ENCODE data around the gene PTBP3.

The PTBP3 gene

DNA sequence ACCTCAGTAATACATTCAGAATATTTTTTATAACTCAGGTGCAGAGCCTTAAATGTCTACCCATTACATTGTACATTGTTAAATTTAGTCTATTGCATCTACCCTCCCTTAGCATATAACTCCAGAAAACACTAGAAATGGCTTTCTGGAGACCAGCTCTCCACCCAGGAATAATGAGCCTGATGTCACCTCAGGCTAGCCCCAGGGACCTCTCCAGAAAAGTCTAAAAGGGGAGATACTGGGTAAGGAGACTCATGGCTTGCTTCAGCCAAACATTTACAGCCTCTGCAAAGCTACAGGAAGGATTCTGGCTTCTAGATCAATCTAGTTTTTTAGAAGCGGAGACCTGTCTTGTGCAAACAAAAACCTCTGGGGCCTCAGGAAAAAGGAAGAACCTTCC, 144.5 kb downstream of the PTBP3 start:
- Histone ChIP-seq H3K4me3 (ENCODE audit: low read length) (no peak overlapping the region), H3K27me3 (replicated peaks; ENCODE audit: insufficient read depth, low read length) (no peaks in the 10 kb centered on the region), H3F3A (ENCODE audit: insufficient read depth, low read length) (no peaks in the 10 kb centered on the region), H2AFZ (ENCODE audit: low read length) (no peak overlapping the region), H3K27ac (ENCODE audit: low read length) (no peak overlapping the region), H3K36me3 (replicated peaks; ENCODE audit: insufficient read depth, low read length) (no peaks in the 10 kb centered on the region), H4K20me1 (ENCODE audit: insufficient read depth, low read length) (no peaks in the 10 kb centered on the region), H3K9me3 (replicated peaks; ENCODE audit: insufficient read depth, low read length) (no peaks in the 10 kb centered on the region), H3K4me2 (ENCODE audit: low read depth, low read length) (no peak overlapping the region), H3K9me2 (replicated peaks; ENCODE audit: insufficient read depth, low read length) (no peaks in the 10 kb centered on the region), H3K9ac (ENCODE audit: low read length) (no peak overlapping the region), H3K79me2 (ENCODE audit: low read length) (no peaks in the 10 kb centered on the region), H3K4me1 (ENCODE audit: low read length) (no peaks in the 10 kb centered on the region)
- TF ChIP-seq EZH2 (optimal IDR thresholded peaks at IDR 0.05; ENCODE audit: low read depth, low read length) (no peak), EZH2phosphoT487 (IDR thresholded peaks at IDR 0.05; ENCODE audit: low read length) (no peak)
- TF ChIP-seq, protein P1, sequence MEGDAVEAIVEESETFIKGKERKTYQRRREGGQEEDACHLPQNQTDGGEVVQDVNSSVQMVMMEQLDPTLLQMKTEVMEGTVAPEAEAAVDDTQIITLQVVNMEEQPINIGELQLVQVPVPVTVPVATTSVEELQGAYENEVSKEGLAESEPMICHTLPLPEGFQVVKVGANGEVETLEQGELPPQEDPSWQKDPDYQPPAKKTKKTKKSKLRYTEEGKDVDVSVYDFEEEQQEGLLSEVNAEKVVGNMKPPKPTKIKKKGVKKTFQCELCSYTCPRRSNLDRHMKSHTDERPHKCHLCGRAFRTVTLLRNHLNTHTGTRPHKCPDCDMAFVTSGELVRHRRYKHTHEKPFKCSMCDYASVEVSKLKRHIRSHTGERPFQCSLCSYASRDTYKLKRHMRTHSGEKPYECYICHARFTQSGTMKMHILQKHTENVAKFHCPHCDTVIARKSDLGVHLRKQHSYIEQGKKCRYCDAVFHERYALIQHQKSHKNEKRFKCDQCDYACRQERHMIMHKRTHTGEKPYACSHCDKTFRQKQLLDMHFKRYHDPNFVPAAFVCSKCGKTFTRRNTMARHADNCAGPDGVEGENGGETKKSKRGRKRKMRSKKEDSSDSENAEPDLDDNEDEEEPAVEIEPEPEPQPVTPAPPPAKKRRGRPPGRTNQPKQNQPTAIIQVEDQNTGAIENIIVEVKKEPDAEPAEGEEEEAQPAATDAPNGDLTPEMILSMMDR (IDR thresholded peaks at IDR 0.05; ENCODE audit: low read length) = no peak
- no peak for DNase-seq

DNA sequence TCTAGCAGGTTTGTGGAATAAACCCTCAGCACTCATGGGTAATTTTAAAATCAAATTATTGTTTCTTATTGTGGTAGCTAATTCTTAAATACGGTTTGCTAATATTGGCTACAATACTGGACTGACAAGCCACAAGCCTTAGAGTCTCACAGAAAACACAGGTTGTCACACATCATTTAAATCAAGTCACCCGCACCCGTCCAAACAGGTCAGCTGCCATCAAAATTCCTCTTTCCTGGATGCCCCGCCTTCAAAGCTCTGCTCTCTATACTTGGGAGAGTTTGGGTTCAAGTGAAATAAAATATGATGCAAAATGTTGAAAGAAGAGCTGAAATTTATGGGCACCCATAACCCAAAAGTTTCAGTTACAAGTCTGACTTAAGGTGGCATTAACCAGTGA, 146.0 kb downstream of the PTBP3 start:
- no peaks in the 10 kb centered on the region for H3F3A ChIP-seq (ENCODE audit: insufficient read depth, low read length)
- TF ChIP-seq EZH2phosphoT487 (IDR thresholded peaks at IDR 0.05; ENCODE audit: low read length) (no peak), EZH2 (optimal IDR thresholded peaks at IDR 0.05; ENCODE audit: low read depth, low read length) (no peak)
- TF ChIP-seq, protein P1 (IDR thresholded peaks at IDR 0.05; ENCODE audit: low read length) = no peak
- H3K27me3 ChIP-seq (replicated peaks; ENCODE audit: insufficient read depth, low read length) = no peaks in the 10 kb centered on the region
- no peaks in the 10 kb centered on the region for H3K79me2 ChIP-seq (ENCODE audit: low read length)
- no peak overlapping the region for H3K4me3 ChIP-seq (ENCODE audit: low read length)
- H4K20me1 ChIP-seq (ENCODE audit: insufficient read depth, low read length) = no peaks in the 10 kb centered on the region
- no peak overlapping the region for H3K4me2 ChIP-seq (ENCODE audit: low read depth, low read length)
- H3K27ac ChIP-seq (ENCODE audit: low read length) = no peak overlapping the region
- no peaks in the 10 kb centered on the region for H3K36me3 ChIP-seq (replicated peaks; ENCODE audit: insufficient read depth, low read length)
- no peak overlapping the region for H2AFZ ChIP-seq (ENCODE audit: low read length)
- H3K9me3 ChIP-seq (replicated peaks; ENCODE audit: insufficient read depth, low read length) = no peaks in the 10 kb centered on the region
- DNase-seq = no peak
- no peaks in the 10 kb centered on the region for H3K4me1 ChIP-seq (ENCODE audit: low read length)
- no peak overlapping the region for H3K9ac ChIP-seq (ENCODE audit: low read length)
- no peaks in the 10 kb centered on the region for H3K9me2 ChIP-seq (replicated peaks; ENCODE audit: insufficient read depth, low read length)

DNA sequence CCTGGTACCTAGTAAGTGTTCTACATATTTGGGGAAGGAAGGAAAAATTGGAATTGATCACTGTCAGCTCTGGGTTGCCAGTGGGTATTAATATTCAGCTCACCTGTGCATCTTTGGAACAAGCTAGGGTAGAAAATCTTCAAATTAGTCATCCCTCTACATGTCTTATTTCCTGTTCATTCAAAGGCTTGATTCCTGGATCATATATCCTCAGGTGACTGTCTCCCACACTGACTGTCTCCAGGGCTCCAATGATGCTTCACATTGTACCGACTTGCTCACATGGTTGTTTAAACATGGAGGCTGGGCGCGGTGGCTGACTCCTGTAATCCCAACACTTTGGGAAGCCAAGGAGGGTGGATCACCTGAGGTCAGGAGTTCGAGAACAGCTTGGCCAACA, 146.7 kb downstream of the PTBP3 start:
- DNase-seq = no peak
- H4K20me1 ChIP-seq (ENCODE audit: insufficient read depth, low read length) = no peaks in the 10 kb centered on the region
- H3K4me3 ChIP-seq (ENCODE audit: low read length) = no peak overlapping the region
- H3K4me1 ChIP-seq (ENCODE audit: low read length) = no peaks in the 10 kb centered on the region
- no peaks in the 10 kb centered on the region for H3K36me3 ChIP-seq (replicated peaks; ENCODE audit: insufficient read depth, low read length)
- no peak overlapping the region for H3K27ac ChIP-seq (ENCODE audit: low read length)
- H3K27me3 ChIP-seq (replicated peaks; ENCODE audit: insufficient read depth, low read length) = no peaks in the 10 kb centered on the region
- no peak overlapping the region for H3K4me2 ChIP-seq (ENCODE audit: low read depth, low read length)
- H3K9me3 ChIP-seq (replicated peaks; ENCODE audit: insufficient read depth, low read length) = no peaks in the 10 kb centered on the region
- no peak overlapping the region for H3K9ac ChIP-seq (ENCODE audit: low read length)
- no peaks in the 10 kb centered on the region for H3F3A ChIP-seq (ENCODE audit: insufficient read depth, low read length)
- no peaks in the 10 kb centered on the region for H3K79me2 ChIP-seq (ENCODE audit: low read length)
- TF ChIP-seq EZH2 (optimal IDR thresholded peaks at IDR 0.05; ENCODE audit: low read depth, low read length) (no peak), EZH2phosphoT487 (IDR thresholded peaks at IDR 0.05; ENCODE audit: low read length) (no peak)
- TF ChIP-seq, protein P1 (IDR thresholded peaks at IDR 0.05; ENCODE audit: low read length) = no peak
- H3K9me2 ChIP-seq (replicated peaks; ENCODE audit: insufficient read depth, low read length) = no peaks in the 10 kb centered on the region
- no peak overlapping the region for H2AFZ ChIP-seq (ENCODE audit: low read length)

Measured in MM.1S (cell line).